Tibial nerve (tissue), 3 donors: Measurements from ENCODE around the gene MEF2C.

Source experiments
- CTCF ChIP-seq, 5 experiments: fragments of 200-600 bp in 3 of 5; fragments of 450-650 bp in 2 of 5; sonication (generic) in 3 of 5; IDR thresholded peaks; one replicate each; pipeline ENCODE4 v1.5.1; 2016 to 2019; ENCODE audit warnings: antibody characterized with exemption in 5 of 5, mild to moderate bottlenecking in 3 of 5, moderate library complexity in 2 of 5
- POLR2A ChIP-seq, 2 donors: fragments of 450-650 bp; IDR thresholded peaks; one replicate each; pipeline ENCODE4 v1.6.1; 2017; ENCODE audit warnings: antibody characterized with exemption in 2 of 2, mild to moderate bottlenecking in 2 of 2, moderate library complexity in 2 of 2

- no peak for TF ChIP-seq POLR2A (IDR thresholded peaks at IDR 0.05)
- no peak for TF ChIP-seq CTCF (IDR thresholded peaks at IDR 0.05)
These were observed 43.7 kb downstream of the MEF2C start for GRCh38 chr5:88839238-88839637.
